Neural cell (in vitro differentiated cells): ENCODE results near the gene SMIM35.

Experiments
- EP300 ChIP-seq: fragments of 450-650 bp; conservative IDR thresholded peaks from 2 replicates; pipeline ENCODE4 v1.6.1; 2014; ENCODE audit warnings: antibody characterized with exemption, mild to moderate bottlenecking, moderate library complexity; ENCODE audit not compliant: poor library complexity, severe bottlenecking
- POLR2AphosphoS5 ChIP-seq: IDR thresholded peaks from 2 replicates; pipeline ENCODE4 v1.6.1; 2012
- TF ChIP-seq, protein P1 (sequence below): fragments of 450-650 bp; IDR thresholded peaks from 2 replicates; pipeline ENCODE4 v1.5.1; 2014; ENCODE audit warnings: antibody characterized with exemption, mild to moderate bottlenecking, moderate library complexity; ENCODE audit not compliant: poor library complexity, severe bottlenecking

DNA sequence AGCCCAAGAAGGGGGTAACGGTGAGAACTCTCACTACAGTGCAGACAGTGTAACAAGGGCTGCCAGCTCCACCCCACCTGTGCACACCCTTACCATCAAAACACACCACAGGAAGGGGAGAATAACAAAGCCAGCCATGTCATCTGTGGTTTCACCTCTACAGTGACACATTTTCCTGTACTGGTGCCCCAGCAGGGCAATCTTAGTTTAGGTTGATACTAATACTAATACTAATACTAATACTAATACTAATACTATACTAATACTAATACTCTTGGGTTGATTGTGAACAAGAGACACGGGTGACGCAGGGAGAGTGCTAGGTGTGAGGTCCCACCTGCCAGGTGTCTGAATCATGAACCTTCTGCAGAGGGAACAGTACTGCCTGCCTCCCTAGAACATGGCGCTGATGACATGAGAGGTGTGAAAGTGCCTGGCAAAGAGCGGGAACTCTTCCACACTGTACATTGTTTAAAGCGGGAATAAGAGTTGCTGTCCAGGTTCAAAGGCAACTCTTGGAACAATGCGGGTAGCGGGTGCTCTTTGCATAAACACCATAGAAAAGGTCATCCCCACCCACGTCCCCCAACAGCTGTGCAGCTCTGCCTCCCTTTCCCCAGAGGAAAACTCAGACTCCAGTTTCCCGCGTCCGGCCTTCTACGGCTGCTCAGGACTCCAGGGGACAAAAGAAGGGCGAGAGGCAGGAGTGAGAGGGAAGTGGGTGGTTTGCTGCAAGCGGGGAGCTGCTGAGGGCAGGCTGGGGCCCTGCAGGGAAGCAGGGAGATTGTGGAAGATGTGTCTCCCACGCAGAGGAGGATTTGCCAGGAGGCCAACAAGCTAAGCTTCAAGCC is 34.9 kb downstream of the SMIM35 start:
- TF ChIP-seq, protein P1, sequence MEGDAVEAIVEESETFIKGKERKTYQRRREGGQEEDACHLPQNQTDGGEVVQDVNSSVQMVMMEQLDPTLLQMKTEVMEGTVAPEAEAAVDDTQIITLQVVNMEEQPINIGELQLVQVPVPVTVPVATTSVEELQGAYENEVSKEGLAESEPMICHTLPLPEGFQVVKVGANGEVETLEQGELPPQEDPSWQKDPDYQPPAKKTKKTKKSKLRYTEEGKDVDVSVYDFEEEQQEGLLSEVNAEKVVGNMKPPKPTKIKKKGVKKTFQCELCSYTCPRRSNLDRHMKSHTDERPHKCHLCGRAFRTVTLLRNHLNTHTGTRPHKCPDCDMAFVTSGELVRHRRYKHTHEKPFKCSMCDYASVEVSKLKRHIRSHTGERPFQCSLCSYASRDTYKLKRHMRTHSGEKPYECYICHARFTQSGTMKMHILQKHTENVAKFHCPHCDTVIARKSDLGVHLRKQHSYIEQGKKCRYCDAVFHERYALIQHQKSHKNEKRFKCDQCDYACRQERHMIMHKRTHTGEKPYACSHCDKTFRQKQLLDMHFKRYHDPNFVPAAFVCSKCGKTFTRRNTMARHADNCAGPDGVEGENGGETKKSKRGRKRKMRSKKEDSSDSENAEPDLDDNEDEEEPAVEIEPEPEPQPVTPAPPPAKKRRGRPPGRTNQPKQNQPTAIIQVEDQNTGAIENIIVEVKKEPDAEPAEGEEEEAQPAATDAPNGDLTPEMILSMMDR: no peak
- TF ChIP-seq POLR2AphosphoS5 (no peak), EP300 (no peak)
